Endodermal cell (in vitro differentiated cells): ENCODE results near the gene C7orf25. TPM values are rescaled to one million over a fixed set of nuclear protein-coding genes. Genes with fewer than 3 reads are reported as not detected.
A peak's percentile ranks its signal among the peaks of the same experiment; 100 is the strongest.
"Not testable (repeated sequence)": the region's sequence is repeated elsewhere in the genome, so short reads cannot be mapped to it uniquely, and the experiment has no call there.

ENCODE experiments used
- DNase-seq: peaks from one replicate; pipeline ENCODE4 v3.0.0-alpha.2; 2017
- H3K27ac ChIP-seq: 2 replicates; pipeline ENCODE4 v1.5.1; 2013; ENCODE audit warnings: mild to moderate bottlenecking, low read depth, low read length, moderate library complexity
- H3K27me3 ChIP-seq: 2 replicates; pipeline ENCODE4 v1.6.1; 2013; ENCODE audit warnings: mild to moderate bottlenecking, low read length, moderate library complexity; ENCODE audit not compliant: insufficient read depth, control insufficient read depth, poor library complexity, severe bottlenecking
- H3K36me3 ChIP-seq: 2 replicates; pipeline ENCODE4 v1.7.0; 2013; ENCODE audit warnings: mild to moderate bottlenecking, low read length, moderate library complexity; ENCODE audit not compliant: control insufficient read depth, insufficient read depth
- H3K4me1 ChIP-seq: one replicate; pipeline ENCODE4 v1.7.0; 2013; ENCODE audit warnings: low read length; ENCODE audit not compliant: control insufficient read depth, insufficient read depth
- H3K4me3 ChIP-seq: 2 replicates; pipeline ENCODE4 v1.5.1; 2013; ENCODE audit warnings: mild to moderate bottlenecking, low read length, moderate library complexity
- H3K9ac ChIP-seq: 2 replicates; pipeline ENCODE4 v1.6.1; 2013; ENCODE audit warnings: mild to moderate bottlenecking, low read length, moderate library complexity; ENCODE audit not compliant: poor library complexity, severe bottlenecking; ENCODE audit errors: extremely low read depth
- H3K9me3 ChIP-seq: 2 replicates; pipeline ENCODE4 v1.6.1; 2013; ENCODE audit warnings: mild to moderate bottlenecking, low read length, moderate library complexity; ENCODE audit not compliant: control insufficient read depth
- H3K27ac Mint-ChIP-seq: 2 replicates; pipeline ENCODE4 v1.8.0; 2020; ENCODE audit warnings: mixed read lengths
- H3K27me3 Mint-ChIP-seq: 2 replicates; pipeline ENCODE4 v1.8.0; 2021; ENCODE audit warnings: mild to moderate bottlenecking, mixed read lengths; ENCODE audit not compliant: insufficient read depth
- H3K36me3 Mint-ChIP-seq: 2 replicates; pipeline ENCODE4 v1.8.0; 2020; ENCODE audit warnings: low read depth, mixed read lengths
- H3K4me1 Mint-ChIP-seq: 2 replicates; pipeline ENCODE4 v1.8.0; 2020; ENCODE audit warnings: mixed read lengths
- H3K4me3 Mint-ChIP-seq: 2 replicates; pipeline ENCODE4 v1.8.0; 2020; ENCODE audit warnings: mild to moderate bottlenecking, moderate library complexity, mixed read lengths
- H3K9me3 Mint-ChIP-seq: 2 replicates; pipeline ENCODE4 v1.8.0; 2020; ENCODE audit warnings: mild to moderate bottlenecking, mixed read lengths
- CTCF ChIP-seq: fragments of 200-600 bp; sonication (generic); conservative IDR thresholded peaks from 2 replicates; pipeline ENCODE4 v1.5.0; 2021; ENCODE audit warnings: antibody characterized with exemption, mild to moderate bottlenecking
- WGBS, 2 experiments: methylation state at CpG; one replicate each; pipeline versions ENCODE4 v1.1.5 to v1.1.7; 2013; ENCODE audit warnings: missing lambda C conversion rate in 2 of 2, mixed read lengths in 1 of 2; ENCODE audit not compliant: insufficient coverage in 1 of 2, insufficient read length in 1 of 2; 5-methylcytosine and 5-hydroxymethylcytosine counted together
- total RNA-seq, 2 donors: library from RNA; stranded (reverse); fragmentation: NEBNext Ultra II Directional in 1 of 2; extraction: Animal tissue kit (Norgen Biotek cat#: 25700) in 1 of 2; gene quantifications; 2 replicates in 1 of 2; 3 replicates in 1 of 2; pipeline ENCODE4 v1.2.1, GENCODE V29; 2021

C7orf25 gene
- total RNA-seq, 2 donors from 2014 or later, result 3.2 to 4.8 TPM

DNA sequence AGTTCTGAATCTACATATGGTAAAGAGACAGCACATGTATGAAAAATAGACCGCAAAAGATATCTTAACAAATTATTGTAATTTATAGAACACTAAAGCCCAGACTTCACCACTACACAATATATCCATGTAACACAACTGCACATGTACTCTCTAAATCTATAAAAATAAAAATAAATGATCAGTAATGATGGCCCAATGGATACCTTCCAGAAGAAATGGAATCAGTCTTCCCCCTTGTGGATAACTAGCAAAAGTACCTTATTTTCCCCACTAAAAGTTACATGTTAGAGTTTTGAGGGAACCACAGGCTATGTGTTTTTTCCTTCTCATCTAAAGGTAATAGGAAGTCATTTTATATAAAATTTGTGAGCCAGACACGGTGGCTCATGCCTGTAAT is 25.7 kb downstream of the C7orf25 start:
- Histone ChIP-seq H3K4me3 (no peak overlapping the region), H3K4me1 (peaks cover 5% of the 10 kb centered on the region), H3K9me3 (no peaks in the 10 kb centered on the region), H3K36me3 (no peaks in the 10 kb centered on the region), H3K27ac (no peak overlapping the region), H3K9ac (no peak overlapping the region), H3K27me3 (no peaks in the 10 kb centered on the region)
- no peak overlapping the region for H3K4me3 Mint-ChIP-seq
- no peak overlapping the region for H3K27ac Mint-ChIP-seq
- no peak for DNase-seq
- H3K9me3 Mint-ChIP-seq, result no peaks in the 10 kb centered on the region
- peak; percentile 73 for TF ChIP-seq CTCF
- H3K27me3 Mint-ChIP-seq, result no peaks in the 10 kb centered on the region
- no peaks in the 10 kb centered on the region for H3K36me3 Mint-ChIP-seq
- 67 to 73% methylated on average over 1 of the region's 2 CpGs for WGBS, 2 experiments
- peaks cover 18% of the 10 kb centered on the region for H3K4me1 Mint-ChIP-seq

DNA sequence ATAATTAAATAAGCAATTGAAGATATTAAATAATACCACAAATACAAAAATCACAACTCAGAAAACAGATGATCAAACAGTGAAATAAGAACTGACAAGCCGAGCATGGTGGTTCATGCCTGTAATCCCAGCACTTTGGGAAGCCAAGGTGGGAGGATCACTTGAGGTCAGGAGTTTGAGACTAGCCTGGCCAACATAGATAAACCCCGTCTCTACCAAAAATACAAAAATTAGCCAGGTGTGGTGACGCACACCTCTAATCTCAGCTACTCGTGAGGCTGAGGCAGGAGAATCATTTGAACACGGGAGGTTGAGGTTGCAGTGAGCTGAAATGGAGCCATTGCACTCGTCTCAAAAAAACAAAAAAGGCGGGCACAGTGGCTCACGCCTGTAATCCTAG is 26.7 kb downstream of the C7orf25 start:
- not testable (repeated sequence) for H3K27me3 Mint-ChIP-seq, H3K27ac Mint-ChIP-seq, H3K9me3 Mint-ChIP-seq, H3K27me3 ChIP-seq, H3K4me1 ChIP-seq, H3K36me3 ChIP-seq, DNase-seq, H3K9me3 ChIP-seq, H3K9ac ChIP-seq, H3K4me3 ChIP-seq, H3K36me3 Mint-ChIP-seq, H3K4me3 Mint-ChIP-seq, H3K27ac ChIP-seq
- H3K4me1 Mint-ChIP-seq, result peaks cover 18% of the 10 kb centered on the region
- 92 to 97% methylated on average over 6 to 8 of the region's 8 CpGs for WGBS, 2 experiments

DNA sequence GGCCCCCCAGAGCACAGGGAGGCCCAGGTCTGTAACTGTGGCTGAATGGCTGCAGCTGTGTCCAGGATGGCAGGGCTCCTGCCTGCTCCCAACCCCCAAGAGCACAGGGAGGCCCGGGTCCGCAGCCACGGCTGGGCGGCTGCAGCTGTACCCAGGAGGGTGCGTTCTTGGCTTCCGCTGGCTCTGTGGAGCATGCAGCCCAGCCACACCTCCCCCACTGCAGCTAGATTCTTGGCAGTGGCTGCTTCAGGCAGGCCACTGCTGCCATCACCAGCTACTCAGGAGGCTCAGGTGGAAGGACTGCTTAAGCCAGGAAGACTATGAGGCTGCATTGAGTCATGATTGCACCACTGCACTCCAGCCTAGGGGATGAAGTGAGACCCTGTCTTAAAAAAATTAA is 27.9 kb downstream of the C7orf25 start:
- H3K4me3 ChIP-seq, result no peak overlapping the region
- 95 to 100% methylated on average over 3 to 6 of the region's 6 CpGs for WGBS, 2 experiments
- no peaks in the 10 kb centered on the region for H3K4me1 ChIP-seq
- no peak for DNase-seq
- peaks cover 5% of the 10 kb centered on the region for H3K9me3 ChIP-seq
- Mint-ChIP-seq H3K9me3 (no peaks in the 10 kb centered on the region), H3K27me3 (no peaks in the 10 kb centered on the region), H3K27ac (no peak overlapping the region), H3K36me3 (no peaks in the 10 kb centered on the region), H3K4me3 (no peak overlapping the region), H3K4me1 (peaks cover 15% of the 10 kb centered on the region)
- no peaks in the 10 kb centered on the region for H3K36me3 ChIP-seq
- no peak overlapping the region for H3K27ac ChIP-seq
- H3K27me3 ChIP-seq, result no peaks in the 10 kb centered on the region
- TF ChIP-seq CTCF, result no peak
- H3K9ac ChIP-seq, result no peak overlapping the region

DNA sequence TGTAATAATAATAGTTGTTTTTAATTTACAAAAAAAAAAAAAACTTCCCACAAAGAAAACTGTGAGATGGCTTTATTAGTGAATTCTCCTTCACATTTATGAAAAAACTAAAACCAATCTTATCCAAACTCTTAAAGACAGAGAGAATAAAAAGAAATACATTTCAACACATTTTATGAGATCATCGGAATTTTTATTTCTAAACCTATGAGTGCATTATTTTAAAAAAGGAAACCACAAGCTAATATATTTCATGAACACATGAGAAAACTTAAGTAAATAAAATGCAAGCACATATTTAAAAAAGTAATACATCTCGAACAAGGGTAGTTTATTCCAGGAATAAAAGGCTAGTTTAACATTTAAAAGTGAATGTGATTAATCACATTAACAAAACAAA is 31.5 kb downstream of the C7orf25 start:
- Histone ChIP-seq H3K27me3 (no peaks in the 10 kb centered on the region), H3K36me3 (no peaks in the 10 kb centered on the region), H3K4me3 (no peak overlapping the region), H3K27ac (no peak overlapping the region), H3K9ac (no peak overlapping the region), H3K4me1 (no peaks in the 10 kb centered on the region), H3K9me3 (peaks cover 5% of the 10 kb centered on the region)
- H3K4me3 Mint-ChIP-seq, result no peak overlapping the region
- WGBS, 2 experiments, result 86% methylated on average over 1 of the region's 2 CpGs; no CpG with 5 or more reads in 1 of the 2 experiments
- peaks cover 5% of the 10 kb centered on the region for H3K9me3 Mint-ChIP-seq
- TF ChIP-seq CTCF, result no peak
- DNase-seq, result no peak
- H3K36me3 Mint-ChIP-seq, result no peaks in the 10 kb centered on the region
- no peak overlapping the region for H3K27ac Mint-ChIP-seq
- H3K27me3 Mint-ChIP-seq, result no peaks in the 10 kb centered on the region
- no peaks in the 10 kb centered on the region for H3K4me1 Mint-ChIP-seq
